Upper lobe of left lung (tissue), 6 donors: Measurements from ENCODE around the gene WDFY3. TPM values are rescaled to one million over a fixed set of nuclear protein-coding genes. Genes with fewer than 3 reads are reported as not detected.

Source experiments
- ATAC-seq, 2 donors: fragments of 200-7000 bp; cut with Tn5 transposase; one replicate each; pipeline ENCODE4 v1.9.1; 2022; ENCODE audit warnings: mild to moderate bottlenecking in 2 of 2, moderate library complexity in 2 of 2; ENCODE audit not compliant: low FRiP score in 2 of 2
- DNase-seq, 2 donors: peaks; one replicate each; pipeline ENCODE4 v3.0.0-alpha.2; 2019 to 2020
- H3K27ac ChIP-seq, 4 donors: fragments of 200-600 bp; sonication (generic); one replicate each; pipeline ENCODE4 v1.5.1; 2016 to 2019
- H3K27me3 ChIP-seq, 4 donors: fragments of 200-600 bp; sonication (generic); one replicate each; pipeline ENCODE4 v1.5.1; 2017 to 2019
- H3K36me3 ChIP-seq, 4 donors: fragments of 200-600 bp; sonication (generic); one replicate each; pipeline ENCODE4 v1.5.1; 2016 to 2019
- H3K4me1 ChIP-seq, 4 donors: fragments of 200-600 bp; sonication (generic); one replicate each; pipeline ENCODE4 v1.5.1; 2018 to 2019
- H3K4me3 ChIP-seq, 4 donors: fragments of 200-600 bp; sonication (generic); one replicate each; pipeline ENCODE4 v1.5.1; 2017 to 2019; ENCODE audit warnings: mild to moderate bottlenecking in 2 of 4, moderate library complexity in 1 of 4
- H3K9me3 ChIP-seq, 4 donors: fragments of 200-600 bp; sonication (generic); one replicate each; pipeline ENCODE4 v1.5.1; 2018 to 2019
- CTCF ChIP-seq, 6 experiments: fragments of 450-650 bp in 4 of 6; fragments of 200-600 bp in 2 of 6; sonication (generic) in 2 of 6; IDR thresholded peaks; one replicate each; pipeline ENCODE4 v1.5.1; 2016 to 2019; ENCODE audit warnings: antibody characterized with exemption in 6 of 6
- EP300 ChIP-seq, 4 donors: sonication (generic); formaldehyde crosslinking; IDR thresholded peaks; one replicate each; pipeline ENCODE4 v1.5.1; 2017; ENCODE audit warnings: antibody characterized with exemption in 4 of 4, control low read depth in 2 of 4
- POLR2A ChIP-seq, 4 donors: fragments of 450-650 bp; IDR thresholded peaks; one replicate each; pipeline ENCODE4 v1.5.1; 2016 to 2017; ENCODE audit warnings: antibody characterized with exemption in 4 of 4, mild to moderate bottlenecking in 2 of 4
- POLR2AphosphoS5 ChIP-seq, 2 donors: sonication (generic); formaldehyde crosslinking; IDR thresholded peaks; one replicate each; pipeline ENCODE4 v1.5.1; 2017; ENCODE audit warnings: antibody characterized with exemption in 2 of 2
- WGBS, 2 donors: methylation state at CpG; one replicate each; pipeline ENCODE4 v1.1.5; 2017 to 2018; 5-methylcytosine and 5-hydroxymethylcytosine counted together
- total RNA-seq, 6 donors: library from RNA; depleted of rRNA in 4 of 6; stranded (reverse); fragments of >200 nt in 4 of 6; gene quantifications; one replicate each; pipeline versions ENCODE4 v1.1.0 to v1.2.1, GENCODE V29; 2016 to 2021
- donor health status: DM: no; HTN: no; CAD: no; lungs with moderate emphysema.
- donor health status: DM: no; HTN: yes; CAD: no; lungs with severe emphysema.

Gene WDFY3
- total RNA-seq, 6 donors from 2014 or later = 52.0 to 159 (median 103) TPM

- ATAC-seq (no peak), DNase-seq (no peak)
- Histone ChIP-seq H3K4me1 (no peaks in the 10 kb centered on the region), H3K4me3 (no peak overlapping the region), H3K27me3 (no peaks in the 10 kb centered on the region), H3K27ac (no peak overlapping the region), H3K36me3 (peaks cover 4 to 62% (median 13%) of the 10 kb centered on the region in 4 donors), H3K9me3 (no peaks in the 10 kb centered on the region)
- 78 to 88% methylated on average over 5 of the region's 5 CpGs for whole genome bisulfite sequencing, 2 donors
- TF ChIP-seq CTCF (IDR thresholded peaks at IDR 0.05) (no peak), POLR2AphosphoS5 (IDR thresholded peaks at IDR 0.05) (no peak), POLR2A (IDR thresholded peaks at IDR 0.05) (no peak), EP300 (IDR thresholded peaks at IDR 0.05) (no peak)
These were observed 175.5 kb downstream of the WDFY3 start for GRCh38 chr4:84790769-84791565.

- Histone ChIP-seq H3K4me3 (no peak overlapping the region), H3K9me3 (no peaks in the 10 kb centered on the region), H3K27me3 (no peaks in the 10 kb centered on the region), H3K4me1 (no peaks in the 10 kb centered on the region), H3K36me3 (peaks cover 15 to 88% (median 34%) of the 10 kb centered on the region in 4 donors), H3K27ac (no peak overlapping the region)
- ATAC-seq = no peak
- TF ChIP-seq POLR2AphosphoS5 (IDR thresholded peaks at IDR 0.05) = no peak
- 96 to 100% methylated on average over 1 of the region's 1 CpG for WGBS, 2 donors
- DNase-seq = no peak
These were observed 180.0 kb downstream of the WDFY3 start for GRCh38 chr4:84786478-84786877.

GRCh38 chr4:84782517-84782916 lies 184.0 kb downstream of the WDFY3 start:
- Histone ChIP-seq H3K27ac (no peak overlapping the region), H3K9me3 (no peaks in the 10 kb centered on the region), H3K27me3 (no peaks in the 10 kb centered on the region), H3K4me3 (no peak overlapping the region), H3K36me3 (peaks cover 17 to 82% (median 35%) of the 10 kb centered on the region in 4 donors), H3K4me1 (no peaks in the 10 kb centered on the region)
- ATAC-seq = no peak
- TF ChIP-seq EP300 (IDR thresholded peaks at IDR 0.05) (no peak), POLR2A (IDR thresholded peaks at IDR 0.05) (no peak), POLR2AphosphoS5 (IDR thresholded peaks at IDR 0.05) (no peak), CTCF (IDR thresholded peaks at IDR 0.05) (no peak)
- WGBS, 2 donors = 95 to 99% methylated on average over 4 of the region's 4 CpGs
- no peak for DNase-seq

GRCh38 chr4:84780719-84781118 lies 185.8 kb downstream of the WDFY3 start:
- Histone ChIP-seq H3K9me3 (no peaks in the 10 kb centered on the region), H3K36me3 (peaks cover 13 to 71% (median 25%) of the 10 kb centered on the region in 4 donors), H3K27ac (no peak overlapping the region), H3K4me1 (no peaks in the 10 kb centered on the region), H3K4me3 (no peak overlapping the region), H3K27me3 (no peaks in the 10 kb centered on the region)
- no peak for ATAC-seq
- no peak for DNase-seq
- TF ChIP-seq POLR2AphosphoS5 (IDR thresholded peaks at IDR 0.05) = no peak
- no peak for TF ChIP-seq EP300 (IDR thresholded peaks at IDR 0.05)
- TF ChIP-seq CTCF (IDR thresholded peaks at IDR 0.05) = no peak
- TF ChIP-seq POLR2A (IDR thresholded peaks at IDR 0.05) = no peak
- WGBS, 2 donors = 90 to 93% methylated on average over 3 of the region's 3 CpGs

- H3K27me3 ChIP-seq = no peaks in the 10 kb centered on the region
- TF ChIP-seq POLR2AphosphoS5 (IDR thresholded peaks at IDR 0.05) (no peak), POLR2A (IDR thresholded peaks at IDR 0.05) (no peak), EP300 (IDR thresholded peaks at IDR 0.05) (no peak), CTCF (IDR thresholded peaks at IDR 0.05) (no peak)
- no peaks in the 10 kb centered on the region for H3K9me3 ChIP-seq
- ATAC-seq = no peak
- H3K36me3 ChIP-seq = peaks cover 15 to 64% (median 18%) of the 10 kb centered on the region in 4 donors
- H3K27ac ChIP-seq = no peak overlapping the region
- no peaks in the 10 kb centered on the region for H3K4me1 ChIP-seq
- H3K4me3 ChIP-seq = no peak overlapping the region
- DNase-seq = no peak
These were observed 188.4 kb downstream of the WDFY3 start for GRCh38 chr4:84778041-84778440.
